Keratinocyte (primary cell): ENCODE results near the gene CABP2. TPM values are rescaled to one million over a fixed set of nuclear protein-coding genes. Genes with fewer than 3 reads are reported as not detected.
"Not testable (repeated sequence)": the region's sequence is repeated elsewhere in the genome, so short reads cannot be mapped to it uniquely, and the experiment has no call there.

ENCODE experiments used
- DNase-seq: peaks from one replicate; pipeline ENCODE4 v3.0.0-alpha.2; 2011; ENCODE audit warnings: low read depth, missing footprints, low spot score
- FAIRE-seq: peaks from 2 replicates; lab custom pipeline; 2011; peaks lifted over from hg19 to GRCh38; lab: Jason Lieb, UNC
- H2AFZ ChIP-seq: 2 replicates; pipeline ENCODE4 v1.6.0; 2012; ENCODE audit warnings: low read length, control low read depth, inconsistent platforms; ENCODE audit not compliant: control insufficient read depth
- H3K27ac ChIP-seq: 2 replicates; pipeline ENCODE4 v1.5.1; 2011; ENCODE audit warnings: low read length; ENCODE audit not compliant: control insufficient read depth, insufficient read depth
- H3K27me3 ChIP-seq: 3 replicates; pipeline ENCODE4 v1.6.0; 2011; ENCODE audit warnings: low read length; ENCODE audit not compliant: control insufficient read depth, insufficient read depth; ENCODE audit errors: extremely low read depth
- H3K36me3 ChIP-seq, 2 experiments: 2 replicates in 1 of 2; 3 replicates in 1 of 2; pipeline ENCODE4 v1.5.1; 2011; ENCODE audit warnings: low read length in 2 of 2, mild to moderate bottlenecking in 1 of 2; ENCODE audit not compliant: control insufficient read depth in 2 of 2, insufficient read depth in 2 of 2; ENCODE audit errors: extremely low read depth in 1 of 2
- H3K4me1 ChIP-seq: 3 replicates; pipeline ENCODE4 v1.5.1; 2011; ENCODE audit warnings: low read length; ENCODE audit not compliant: control insufficient read depth, insufficient read depth; ENCODE audit errors: extremely low read depth
- H3K4me2 ChIP-seq: 3 replicates; pipeline ENCODE4 v1.6.0; 2011; ENCODE audit warnings: low read depth, low read length; ENCODE audit not compliant: control insufficient read depth, insufficient read depth; ENCODE audit errors: extremely low read depth
- H3K4me3 ChIP-seq, 3 experiments: fragments of 200-600 bp in 1 of 3; sonication (generic) in 1 of 3; 2 replicates in 2 of 3; 3 replicates in 1 of 3; pipeline ENCODE4 v1.5.1; 2011 to 2016; ENCODE audit warnings: low read length in 3 of 3, mild to moderate bottlenecking in 3 of 3, control low read depth in 2 of 3, inconsistent platforms in 1 of 3, low read depth in 1 of 3, mixed read lengths in 1 of 3, mixed run types in 1 of 3, moderate library complexity in 1 of 3; ENCODE audit not compliant: control insufficient read depth in 2 of 3, insufficient read depth in 2 of 3; ENCODE audit errors: extremely low read depth in 1 of 3
- H3K79me2 ChIP-seq: 2 replicates; pipeline ENCODE4 v1.6.0; 2012; ENCODE audit warnings: low read length; ENCODE audit not compliant: control insufficient read depth, insufficient read depth
- H3K9ac ChIP-seq: 3 replicates; pipeline ENCODE4 v1.6.0; 2011; ENCODE audit warnings: low read length; ENCODE audit not compliant: control insufficient read depth, insufficient read depth; ENCODE audit errors: extremely low read depth
- H3K9me1 ChIP-seq: 3 replicates; pipeline ENCODE4 v1.6.0; 2011; ENCODE audit warnings: low read length; ENCODE audit not compliant: control insufficient read depth, insufficient read depth; ENCODE audit errors: extremely low read depth
- H3K9me3 ChIP-seq: 2 replicates; pipeline ENCODE4 v1.5.1; 2012; ENCODE audit warnings: low read depth, low read length; ENCODE audit not compliant: control insufficient read depth
- H4K20me1 ChIP-seq: 3 replicates; pipeline ENCODE4 v1.6.0; 2011; ENCODE audit warnings: low read length; ENCODE audit not compliant: control insufficient read depth, insufficient read depth; ENCODE audit errors: extremely low read depth
- CTCF ChIP-seq, 3 experiments: IDR thresholded peaks in 1 of 3; conservative IDR thresholded peaks in 1 of 3; optimal IDR thresholded peaks in 1 of 3; 2 replicates in 2 of 3; 3 replicates in 1 of 3; pipeline versions ENCODE3 to v1.5.1; 2011; ENCODE audit warnings: low read length in 3 of 3, mild to moderate bottlenecking in 3 of 3, moderate library complexity in 2 of 3, control low read depth in 1 of 3, inconsistent platforms in 1 of 3; ENCODE audit not compliant: insufficient read depth in 2 of 3; ENCODE audit errors: extremely low read depth in 1 of 3
- EZH2 ChIP-seq: IDR thresholded peaks from one replicate; pipeline ENCODE4 v1.6.1; 2012; ENCODE audit warnings: inconsistent platforms, mild to moderate bottlenecking, low read length, moderate library complexity
- dilution Hi-C: fragments of 300-500 bp; cut with MboI; formaldehyde crosslinking; loops from one replicate; pipeline ENCODE4 v1.7.0; 2020; ENCODE audit warnings: low sequenced_read_pairs; ENCODE audit not compliant: extremely low pct_ligation_motif_present
- polyA plus RNA-seq, 5 experiments: library from polyadenylated mRNA; depleted of rRNA in 3 of 5; stranded (reverse) in 3 of 5; stranded (forward) in 1 of 5; unstranded in 1 of 5; fragments of >200 nt; gene quantifications; 1 replicate in 1 of 5; 2 replicates in 3 of 5; 3 replicates in 1 of 5; pipeline versions ENCODE4 v1.2.1 to v1.2.3, GENCODE V29; 2011 to 2012; ENCODE audit warnings: missing spikeins in 2 of 5, low read depth in 1 of 5, low replicate concordance in 1 of 5

The CABP2 gene
- polyA plus RNA-seq, 1 donor (not counting 4 experiments of a cell fraction or from before 2014, with no cell fraction given): not detected

- dilution Hi-C loops: no loop called here
Observed at GRCh38 chr11:67558084-67558772, 35.0 kb upstream of the CABP2 start.

GRCh38 chr11:67556244-67556643 is 33.0 kb upstream of the CABP2 start:
- H3K9ac ChIP-seq: no peak overlapping the region
- no peaks in the 10 kb centered on the region for H3K79me2 ChIP-seq
- no peak overlapping the region for H2AFZ ChIP-seq
- H4K20me1 ChIP-seq: no peaks in the 10 kb centered on the region
- no peak for FAIRE-seq
- H3K9me3 ChIP-seq: peaks cover 4% of the 10 kb centered on the region
- no peak overlapping the region for H3K27ac ChIP-seq
- no peak overlapping the region for H3K4me3 ChIP-seq
- no peak for TF ChIP-seq CTCF (optimal IDR thresholded peaks at IDR 0.05 in 1 of 3, IDR thresholded peaks at IDR 0.05 in 1 of 3, conservative IDR thresholded peaks at IDR 0.05 in 1 of 3; ENCODE audit: extremely low read depth in 1 of 3, insufficient read depth in 2 of 3, low read length in 3 of 3)
- no peak for TF ChIP-seq EZH2
- dilution Hi-C loops: no loop called here
- no peaks in the 10 kb centered on the region for H3K36me3 ChIP-seq
- H3K27me3 ChIP-seq: no peaks in the 10 kb centered on the region
- no peak overlapping the region for H3K4me2 ChIP-seq
- H3K9me1 ChIP-seq: no peaks in the 10 kb centered on the region
- no peak for DNase-seq
- H3K4me1 ChIP-seq: peaks cover 3% of the 10 kb centered on the region

More at GRCh38 chr11:67558084-67558772, 35.0 kb upstream of the CABP2 start:
- no peaks in the 10 kb centered on the region for H4K20me1 ChIP-seq
- peaks cover 11% of the 10 kb centered on the region for H3K4me1 ChIP-seq
- H3K9me1 ChIP-seq: no peaks in the 10 kb centered on the region
- no peaks in the 10 kb centered on the region for H3K27me3 ChIP-seq
- DNase-seq (no peak), FAIRE-seq (no peak)
- TF ChIP-seq EZH2 (no peak), CTCF (optimal IDR thresholded peaks at IDR 0.05 in 1 of 3, IDR thresholded peaks at IDR 0.05 in 1 of 3, conservative IDR thresholded peaks at IDR 0.05 in 1 of 3; ENCODE audit: extremely low read depth in 1 of 3, insufficient read depth in 2 of 3, low read length in 3 of 3) (no peak)
- H2AFZ ChIP-seq: peak overlapping the region; percentile 74
- no peaks in the 10 kb centered on the region for H3K79me2 ChIP-seq
- H3K9me3 ChIP-seq: no peaks in the 10 kb centered on the region
- no peaks in the 10 kb centered on the region for H3K36me3 ChIP-seq
- H3K4me2 ChIP-seq: peak overlapping the region; percentile 51
- H3K27ac ChIP-seq: no peak overlapping the region
- no peak overlapping the region for H3K9ac ChIP-seq
- no peak overlapping the region for H3K4me3 ChIP-seq

GRCh38 chr11:67551697-67552096 is 28.5 kb upstream of the CABP2 start:
- DNase-seq, H3K9ac ChIP-seq, H3K9me1 ChIP-seq, H3K9me3 ChIP-seq, H3K4me2 ChIP-seq, H3K4me1 ChIP-seq, dilution Hi-C loops, H3K79me2 ChIP-seq, H3K4me3 ChIP-seq, H3K27ac ChIP-seq, FAIRE-seq, H3K27me3 ChIP-seq, H4K20me1 ChIP-seq, H3K36me3 ChIP-seq, H2AFZ ChIP-seq: not testable (repeated sequence)
